ENCODE data around the gene CPLX3. TPM values are rescaled to one million over a fixed set of nuclear protein-coding genes. Genes with fewer than 3 reads are reported as not detected.

Gene CPLX3
- total RNA-seq, 2 donors from 2014 or later: not detected

DNA sequence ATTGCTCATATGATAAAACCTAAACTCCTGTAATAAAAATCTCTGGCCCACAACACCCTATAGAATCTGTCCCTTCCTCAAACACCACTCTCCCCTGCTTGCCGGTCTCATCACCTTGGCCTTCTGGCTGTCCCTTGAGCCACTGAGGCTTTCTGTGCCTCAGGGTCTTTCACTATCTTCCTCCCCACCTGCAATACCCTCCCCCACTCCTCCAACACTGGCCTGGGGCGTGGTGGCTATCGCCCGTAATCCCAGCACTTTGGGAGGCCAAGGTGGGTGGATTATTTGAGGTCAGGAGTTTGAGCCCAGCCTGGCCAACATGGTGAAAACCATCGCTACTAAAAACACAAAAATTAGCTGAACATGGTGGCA is 47.8 kb upstream of the CPLX3 start:
- Histone ChIP-seq H3K27me3 (ENCODE audit: control insufficient read depth, insufficient read depth, low read length, poor library complexity, severe bottlenecking) (no peaks in the 10 kb centered on the region), H3K4me3 (ENCODE audit: low read length) (no peak overlapping the region), H3K27ac (ENCODE audit: low read depth, low read length) (no peak overlapping the region), H3K9ac (ENCODE audit: extremely low read depth, low read length, poor library complexity, severe bottlenecking) (no peak overlapping the region), H3K36me3 (ENCODE audit: control insufficient read depth, insufficient read depth, low read length) (no peaks in the 10 kb centered on the region), H3K4me1 (ENCODE audit: control insufficient read depth, insufficient read depth, low read length) (peaks cover 16% of the 10 kb centered on the region), H3K9me3 (ENCODE audit: control insufficient read depth, low read length) (no peaks in the 10 kb centered on the region)
- TF ChIP-seq, protein P1, sequence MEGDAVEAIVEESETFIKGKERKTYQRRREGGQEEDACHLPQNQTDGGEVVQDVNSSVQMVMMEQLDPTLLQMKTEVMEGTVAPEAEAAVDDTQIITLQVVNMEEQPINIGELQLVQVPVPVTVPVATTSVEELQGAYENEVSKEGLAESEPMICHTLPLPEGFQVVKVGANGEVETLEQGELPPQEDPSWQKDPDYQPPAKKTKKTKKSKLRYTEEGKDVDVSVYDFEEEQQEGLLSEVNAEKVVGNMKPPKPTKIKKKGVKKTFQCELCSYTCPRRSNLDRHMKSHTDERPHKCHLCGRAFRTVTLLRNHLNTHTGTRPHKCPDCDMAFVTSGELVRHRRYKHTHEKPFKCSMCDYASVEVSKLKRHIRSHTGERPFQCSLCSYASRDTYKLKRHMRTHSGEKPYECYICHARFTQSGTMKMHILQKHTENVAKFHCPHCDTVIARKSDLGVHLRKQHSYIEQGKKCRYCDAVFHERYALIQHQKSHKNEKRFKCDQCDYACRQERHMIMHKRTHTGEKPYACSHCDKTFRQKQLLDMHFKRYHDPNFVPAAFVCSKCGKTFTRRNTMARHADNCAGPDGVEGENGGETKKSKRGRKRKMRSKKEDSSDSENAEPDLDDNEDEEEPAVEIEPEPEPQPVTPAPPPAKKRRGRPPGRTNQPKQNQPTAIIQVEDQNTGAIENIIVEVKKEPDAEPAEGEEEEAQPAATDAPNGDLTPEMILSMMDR (conservative IDR thresholded peaks at IDR 0.05): no peak
- no peak for DNase-seq
- H3K36me3 Mint-ChIP-seq (ENCODE audit: low read depth): no peaks in the 10 kb centered on the region
- H3K4me3 Mint-ChIP-seq: no peak overlapping the region
- WGBS, 2 experiments (ENCODE audit: insufficient coverage in 1 of 2, insufficient read length in 1 of 2): 88 to 100% methylated on average over 1 to 5 of the region's 5 CpGs
- peaks cover 16% of the 10 kb centered on the region for H3K27me3 Mint-ChIP-seq (ENCODE audit: insufficient read depth)
- H3K4me1 Mint-ChIP-seq: peaks cover 42% of the 10 kb centered on the region
- H3K9me3 Mint-ChIP-seq: no peaks in the 10 kb centered on the region
- H3K27ac Mint-ChIP-seq: no peak overlapping the region

DNA sequence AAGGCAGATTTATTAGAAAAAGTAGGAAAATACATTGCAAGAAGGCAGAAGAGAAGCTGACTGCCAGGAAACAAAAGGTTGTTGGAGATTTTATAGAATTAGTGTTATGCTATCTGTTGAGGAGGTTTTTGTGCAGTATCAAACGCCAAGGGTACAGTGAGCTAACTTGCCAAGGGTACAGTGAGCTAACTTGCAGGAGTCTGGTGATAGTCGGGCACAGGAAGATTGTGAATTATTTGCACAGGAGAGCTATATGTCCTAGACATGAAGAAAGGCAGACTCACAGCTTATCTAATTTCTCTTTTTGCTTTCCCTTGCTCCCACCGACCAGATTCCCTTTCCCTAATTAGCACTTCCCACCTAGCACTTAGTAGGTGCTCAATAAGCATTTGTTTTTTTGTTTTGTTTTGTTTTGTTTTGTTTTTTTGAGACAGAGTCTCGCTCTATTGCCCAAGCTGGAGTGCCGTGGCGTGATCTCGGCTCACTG is 47.2 kb upstream of the CPLX3 start:
- DNase-seq: no peak
- Mint-ChIP-seq H3K36me3 (ENCODE audit: low read depth) (peaks cover 2% of the 10 kb centered on the region), H3K27me3 (ENCODE audit: insufficient read depth) (peaks cover 16% of the 10 kb centered on the region), H3K27ac (no peak overlapping the region), H3K4me1 (peaks cover 39% of the 10 kb centered on the region), H3K4me3 (no peak overlapping the region), H3K9me3 (no peaks in the 10 kb centered on the region)
- H3K27ac ChIP-seq (ENCODE audit: low read depth, low read length): no peak overlapping the region
- H3K9me3 ChIP-seq (ENCODE audit: control insufficient read depth, low read length): no peaks in the 10 kb centered on the region
- H3K4me1 ChIP-seq (ENCODE audit: control insufficient read depth, insufficient read depth, low read length): peaks cover 15% of the 10 kb centered on the region
- H3K9ac ChIP-seq (ENCODE audit: extremely low read depth, low read length, poor library complexity, severe bottlenecking): no peak overlapping the region
- WGBS, 2 experiments (ENCODE audit: insufficient coverage in 1 of 2, insufficient read length in 1 of 2): 91 to 95% methylated on average over 4 to 7 of the region's 7 CpGs
- TF ChIP-seq, protein P1 (conservative IDR thresholded peaks at IDR 0.05): no peak
- no peaks in the 10 kb centered on the region for H3K36me3 ChIP-seq (ENCODE audit: control insufficient read depth, insufficient read depth, low read length)
- H3K4me3 ChIP-seq (ENCODE audit: low read length): no peak overlapping the region
- H3K27me3 ChIP-seq (ENCODE audit: control insufficient read depth, insufficient read depth, low read length, poor library complexity, severe bottlenecking): no peaks in the 10 kb centered on the region

DNA sequence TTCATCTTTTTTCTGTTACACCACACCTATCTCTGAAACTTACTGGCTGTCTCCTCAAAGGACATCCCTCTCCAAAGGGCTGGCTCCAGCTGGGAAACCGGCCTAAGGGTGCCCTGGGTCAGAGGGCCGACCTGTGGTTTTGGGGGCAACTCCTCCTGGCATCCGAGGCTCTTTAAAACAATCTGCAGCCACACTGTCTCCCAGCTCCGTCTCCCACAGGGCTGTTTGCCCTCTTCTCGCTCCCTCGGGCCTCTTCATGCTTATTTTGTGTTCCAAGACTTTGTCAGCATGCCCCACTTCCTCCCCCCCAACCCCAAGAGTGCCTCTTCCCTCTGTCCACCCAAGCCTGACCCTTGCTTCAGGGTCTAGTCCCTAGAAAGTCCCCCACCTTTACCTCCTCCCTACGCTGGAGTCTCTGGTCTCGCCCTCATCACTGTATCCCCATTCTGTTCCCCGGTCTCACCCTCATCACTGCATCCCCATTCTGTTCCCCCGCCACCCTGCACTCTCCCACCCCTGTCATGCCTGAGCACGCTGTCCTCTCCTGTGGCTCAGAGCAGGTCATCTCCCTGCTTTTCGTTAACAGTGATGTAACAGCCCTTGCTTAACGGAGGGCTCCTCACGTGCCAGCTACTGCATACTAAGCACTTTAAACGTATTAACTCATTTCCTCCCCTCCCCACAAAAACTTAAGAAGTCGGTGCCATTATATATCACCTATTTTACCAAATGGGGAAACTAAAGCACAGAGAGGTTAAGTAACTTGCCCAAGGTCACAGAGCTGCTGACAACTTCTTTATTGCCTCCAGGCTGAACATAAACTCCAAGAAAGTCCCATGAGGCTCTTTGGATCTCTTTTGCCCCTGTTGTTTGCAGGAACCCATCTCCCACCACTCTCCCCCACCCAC is 45.6 kb upstream of the CPLX3 start:
- no peak overlapping the region for H3K27ac ChIP-seq (ENCODE audit: low read depth, low read length)
- H3K9me3 ChIP-seq (ENCODE audit: control insufficient read depth, low read length): no peaks in the 10 kb centered on the region
- WGBS, 2 experiments (ENCODE audit: insufficient coverage in 1 of 2, insufficient read length in 1 of 2): 80 to 88% methylated on average over 16 of the region's 16 CpGs
- no peak overlapping the region for H3K9ac ChIP-seq (ENCODE audit: extremely low read depth, low read length, poor library complexity, severe bottlenecking)
- no peak overlapping the region for H3K27ac Mint-ChIP-seq
- TF ChIP-seq, protein P1 (conservative IDR thresholded peaks at IDR 0.05): no peak
- H3K9me3 Mint-ChIP-seq: no peaks in the 10 kb centered on the region
- peaks cover 35% of the 10 kb centered on the region for H3K4me1 Mint-ChIP-seq
- peaks cover 16% of the 10 kb centered on the region for H3K27me3 Mint-ChIP-seq (ENCODE audit: insufficient read depth)
- peaks cover 10% of the 10 kb centered on the region for H3K36me3 ChIP-seq (ENCODE audit: control insufficient read depth, insufficient read depth, low read length)
- H3K4me3 ChIP-seq (ENCODE audit: low read length): peak overlapping the region; percentile 82
- DNase-seq: no peak
- H3K4me1 ChIP-seq (ENCODE audit: control insufficient read depth, insufficient read depth, low read length): peaks cover 15% of the 10 kb centered on the region
- no peaks in the 10 kb centered on the region for H3K27me3 ChIP-seq (ENCODE audit: control insufficient read depth, insufficient read depth, low read length, poor library complexity, severe bottlenecking)
- peak overlapping the region; percentile 80 for H3K4me3 Mint-ChIP-seq
- peaks cover 2% of the 10 kb centered on the region for H3K36me3 Mint-ChIP-seq (ENCODE audit: low read depth)

All from endodermal cell (in vitro differentiated cells).